A673 (cell line): ENCODE data around the gene CHST15.

ENCODE experiments used
- CTCF ChIP-seq: fragments of 300-800, 200-600 bp; sonication (generic); conservative IDR thresholded peaks from 2 replicates; pipeline ENCODE4 v1.5.1; 2017; ENCODE audit warnings: low read depth, mild to moderate bottlenecking, antibody characterized with exemption, low read length, moderate library complexity, mixed read lengths
- EZH2 ChIP-seq: fragments of 200-600 bp; sonication (generic); IDR thresholded peaks from 2 replicates; pipeline ENCODE4 v1.6.1; 2017; ENCODE audit warnings: borderline replicate concordance, low read depth, mild to moderate bottlenecking, mixed read lengths, antibody characterized with exemption, low read length; ENCODE audit not compliant: poor library complexity, severe bottlenecking

GRCh38 chr10:124022066-124022465 is 71.3 kb downstream of the CHST15 start:
- TF ChIP-seq EZH2 (no peak), CTCF (no peak)
